T-helper 2 cell (primary cell): ENCODE results near the gene GDI2.
A peak's percentile ranks its signal among the peaks of the same experiment; 100 is the strongest.
"Not testable (repeated sequence)": the region's sequence is repeated elsewhere in the genome, so short reads cannot be mapped to it uniquely, and the experiment has no call there.

Experiments used
- DNase-seq, 5 experiments: peaks; one replicate each; pipeline versions ENCODE4 v3.0.0 to v3.0.0-alpha.2; 2012 to 2022

Gene GDI2

DNA sequence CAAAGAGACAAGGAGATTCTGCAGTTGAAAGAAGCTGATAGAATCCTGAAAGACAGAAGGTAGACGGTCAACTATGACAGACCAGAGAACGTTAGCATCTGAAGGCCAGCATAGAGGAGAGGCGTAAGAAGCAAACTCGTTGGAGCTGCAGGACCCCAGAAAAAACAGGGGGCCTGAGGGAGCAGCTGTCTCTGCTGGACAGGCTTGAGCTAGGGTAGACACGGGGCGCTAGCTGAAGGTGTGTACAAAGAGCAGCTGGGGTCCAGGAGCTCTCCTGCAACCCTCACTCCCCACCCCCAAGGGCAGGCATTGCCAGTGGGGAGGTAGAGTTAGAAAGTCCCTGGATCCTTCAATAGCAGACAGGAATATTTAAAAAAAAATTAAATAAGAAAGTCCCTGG, 14.6 kb upstream of the GDI2 start:
- DNase-seq: no peak

DNA sequence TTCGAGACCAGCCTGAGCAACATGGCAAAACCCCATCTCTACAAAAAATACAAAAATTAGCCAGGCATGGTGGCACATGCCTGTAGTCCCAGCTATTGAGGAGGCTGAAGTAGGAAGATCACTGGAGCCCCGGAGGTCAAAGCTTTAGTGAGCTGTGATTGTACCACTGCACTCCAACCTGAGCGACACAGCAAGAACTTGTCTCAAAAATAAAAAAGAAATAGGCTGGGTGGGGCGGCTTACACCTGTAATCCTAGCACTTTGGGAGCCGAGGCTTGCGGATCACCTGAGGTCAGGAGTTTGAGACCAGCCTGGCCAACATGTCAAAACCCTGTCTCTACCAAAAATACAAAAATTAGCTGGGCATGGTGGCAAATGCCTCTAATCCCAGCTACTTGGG, 13.3 kb upstream of the GDI2 start:
- not testable (repeated sequence) for DNase-seq

DNA sequence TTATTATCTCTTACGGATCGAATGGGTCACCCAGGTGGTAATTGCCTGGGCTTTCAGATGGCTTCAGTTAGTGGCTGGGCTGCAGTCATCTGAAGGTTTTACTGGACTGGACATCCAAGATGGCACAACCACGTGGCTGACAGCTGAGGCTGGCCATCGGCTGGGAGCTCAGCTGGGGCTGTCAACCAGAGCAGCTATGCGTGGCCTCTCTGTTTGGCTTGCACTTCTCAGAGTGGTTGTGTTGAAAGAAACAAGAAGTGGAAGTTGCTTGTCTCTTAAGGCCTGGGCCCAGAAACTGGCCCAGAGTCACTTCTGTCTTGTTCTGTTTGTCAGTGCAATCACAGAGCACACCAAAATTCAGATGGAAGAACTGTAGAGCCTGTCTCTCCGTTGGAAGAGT, 5.7 kb upstream of the GDI2 start:
- DNase-seq: no peak

- DNase-seq: no peak
Observed at GRCh38 chr10:5818048-5818331, 4.8 kb upstream of the GDI2 start.

- DNase-seq: no peak
Observed at GRCh38 chr10:5817322-5818047, 4.3 kb upstream of the GDI2 start.

GRCh38 chr10:5816170-5816569, 2.9 kb upstream of the GDI2 start:
- peak in 1 of 5 experiments; percentile 35 for DNase-seq

- no peak for DNase-seq
Observed at GRCh38 chr10:5814110-5815107, 1.2 kb upstream of the GDI2 start.

DNA sequence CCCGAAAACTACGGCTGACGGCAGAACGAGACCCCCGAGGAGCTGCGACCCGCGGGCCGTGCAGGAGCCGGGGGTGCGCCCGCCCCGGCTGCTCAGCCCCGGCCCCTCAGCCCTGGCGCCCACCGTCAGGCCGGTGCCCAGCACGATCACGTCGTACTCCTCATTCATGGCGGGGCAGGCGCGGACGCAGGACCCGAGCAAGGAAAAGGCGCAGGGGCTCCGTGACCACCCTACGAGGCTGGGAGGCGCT, 218 bp downstream of the GDI2 start:
- no peak for DNase-seq

DNA sequence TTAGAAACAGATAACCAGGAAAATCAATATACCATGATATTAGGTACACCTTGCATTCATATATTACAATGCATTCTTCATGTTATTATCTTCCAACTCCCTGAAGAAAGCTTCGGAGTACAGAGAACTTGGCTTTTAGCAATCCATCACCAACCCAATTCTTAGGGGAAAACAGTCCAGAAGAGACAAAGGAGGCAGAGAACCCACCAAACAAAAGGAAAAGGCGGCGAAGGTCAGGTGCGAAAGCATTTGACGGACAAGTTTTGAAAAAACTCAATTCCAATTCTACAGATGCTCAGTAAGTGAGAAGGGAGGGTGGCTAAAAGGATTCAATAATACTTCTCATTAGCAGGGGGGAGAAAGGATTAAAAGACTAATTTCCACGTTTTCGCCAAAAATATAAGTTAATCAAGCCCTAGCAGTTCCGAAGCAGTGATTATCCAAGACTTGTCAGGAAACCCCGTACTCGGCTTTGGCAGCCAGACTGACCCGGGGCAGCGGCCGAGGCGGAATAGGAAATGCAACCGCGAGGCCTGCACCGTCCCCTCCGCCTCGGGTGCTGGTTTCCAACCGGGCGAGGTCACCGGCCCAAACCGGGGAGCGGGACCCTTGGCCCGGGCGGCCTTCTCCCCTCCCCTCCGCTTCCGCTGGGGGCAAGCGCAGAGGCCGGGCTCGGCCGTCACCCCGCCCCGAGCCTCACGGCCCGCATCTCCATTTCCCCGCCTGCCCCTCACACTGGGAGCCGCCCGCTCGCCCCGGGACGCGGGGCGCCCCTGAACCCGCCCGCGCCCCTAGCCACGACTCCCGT, 747 bp downstream of the GDI2 start:
- DNase-seq: peak in 4 of 5 experiments; percentile 11 to 54 (median 21)

GRCh38 chr10:5811387-5811821, 1.8 kb downstream of the GDI2 start:
- DNase-seq: peak in 1 of 5 experiments; percentile 58

- DNase-seq: no peak
Observed at GRCh38 chr10:5810225-5810624, 3.0 kb downstream of the GDI2 start.

DNA sequence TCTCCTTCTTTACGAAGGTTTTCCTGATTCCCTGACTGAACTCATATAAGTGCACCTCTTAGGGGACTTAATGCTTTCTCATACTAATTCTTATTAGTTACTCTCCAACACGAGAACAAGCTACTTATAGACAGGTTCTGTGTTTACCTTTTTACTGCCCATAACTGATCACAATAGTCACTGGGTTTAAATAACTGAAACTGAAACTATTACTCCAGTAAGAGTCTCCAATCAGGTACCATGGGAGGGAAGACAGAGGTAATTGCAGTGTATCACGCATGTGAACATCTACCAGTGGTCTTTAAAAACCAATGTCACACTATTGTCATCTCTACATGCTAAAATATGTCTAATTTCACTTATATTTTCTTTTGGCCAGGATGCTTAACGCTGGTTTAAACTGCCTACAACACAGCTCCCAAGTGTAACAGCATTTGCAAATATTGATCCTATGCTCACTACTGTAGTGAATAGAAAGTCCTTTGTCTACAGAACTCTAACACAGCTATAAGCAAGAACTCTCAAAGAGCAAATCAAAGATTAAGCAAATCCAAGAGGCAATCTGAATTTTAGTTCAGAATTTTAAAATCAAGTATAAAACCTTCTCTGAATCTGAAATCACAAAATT, 3.6 kb downstream of the GDI2 start:
- DNase-seq: peak in 1 of 5 experiments; percentile 44

DNA sequence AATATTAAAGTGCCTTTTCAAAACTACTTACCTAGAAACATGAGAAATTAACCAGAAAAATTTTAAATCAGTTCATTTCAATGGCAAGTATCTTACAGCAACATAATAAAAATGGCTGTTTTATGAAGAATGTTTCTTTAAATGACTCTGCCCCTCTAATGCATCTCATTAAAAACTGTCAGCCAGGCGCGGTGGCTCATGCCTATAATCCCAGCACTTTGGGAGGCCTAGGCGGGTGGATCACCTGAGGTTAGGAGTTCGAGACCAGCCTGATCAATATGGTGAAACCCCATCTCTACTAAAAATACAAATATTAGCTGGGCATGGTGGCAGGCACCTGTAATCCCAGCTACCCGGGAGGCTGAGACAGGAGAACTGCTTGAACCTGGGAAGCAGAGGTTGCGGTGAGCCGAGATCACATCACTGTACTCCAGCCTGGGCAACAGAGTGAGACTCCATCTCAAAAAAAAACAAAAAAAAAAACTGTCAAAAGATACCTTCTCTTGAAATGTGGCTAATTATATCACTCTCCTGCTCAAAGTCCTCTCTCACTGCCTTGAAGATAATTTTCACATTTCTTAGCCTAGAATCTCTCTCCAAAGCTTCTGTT, 4.3 kb downstream of the GDI2 start:
- DNase-seq: not testable (repeated sequence)

DNA sequence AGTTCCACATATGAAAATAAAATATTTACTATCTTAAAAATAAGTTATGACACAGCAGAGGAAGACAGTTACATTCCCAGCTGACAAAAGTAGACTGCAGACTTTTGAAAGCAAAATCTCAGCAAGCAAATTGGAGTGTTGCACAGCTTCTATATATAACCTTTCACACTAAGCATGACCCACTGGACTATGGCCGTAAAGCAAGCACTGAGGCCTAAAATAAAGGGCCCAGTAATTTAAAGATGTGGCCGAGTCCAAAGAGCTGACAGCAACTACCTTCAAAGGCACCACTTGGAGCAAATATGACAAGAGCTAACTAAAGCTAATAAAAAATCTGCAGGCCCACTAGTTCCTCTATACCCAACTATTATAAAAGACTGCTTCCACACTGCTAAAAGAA, 6.5 kb downstream of the GDI2 start:
- DNase-seq: no peak

GRCh38 chr10:5805711-5806110, 7.5 kb downstream of the GDI2 start:
- no peak for DNase-seq

- no peak for DNase-seq
Observed at GRCh38 chr10:5805260-5805659, 8.0 kb downstream of the GDI2 start.

DNA sequence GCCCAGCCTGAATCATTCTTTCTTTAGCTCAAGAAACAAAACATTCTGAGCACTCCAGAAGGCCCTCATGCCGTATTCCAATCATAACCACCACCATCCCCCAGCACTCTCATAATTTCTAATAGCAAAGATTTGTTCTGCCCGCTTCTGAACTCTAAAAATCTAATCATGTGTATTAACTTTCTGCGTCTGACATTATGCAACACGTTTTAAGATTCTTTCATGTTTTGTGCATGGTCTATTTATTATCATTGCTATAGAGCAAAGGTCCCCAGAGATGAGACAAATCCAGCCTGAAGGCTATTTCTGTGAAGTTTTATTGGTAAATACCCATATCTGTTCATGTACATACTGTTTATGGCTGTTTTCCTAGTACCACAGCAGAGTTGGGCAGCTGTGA, 8.8 kb downstream of the GDI2 start:
- no peak for DNase-seq

GRCh38 chr10:5800782-5801181, 12.5 kb downstream of the GDI2 start:
- DNase-seq: no peak

- no peak for DNase-seq
Observed at GRCh38 chr10:5794236-5794635, 19.0 kb downstream of the GDI2 start.

GRCh38 chr10:5789626-5790025, 23.6 kb downstream of the GDI2 start:
- no peak for DNase-seq

GRCh38 chr10:5788969-5789368, 24.3 kb downstream of the GDI2 start:
- DNase-seq: peak in 1 of 5 experiments; percentile 70

DNA sequence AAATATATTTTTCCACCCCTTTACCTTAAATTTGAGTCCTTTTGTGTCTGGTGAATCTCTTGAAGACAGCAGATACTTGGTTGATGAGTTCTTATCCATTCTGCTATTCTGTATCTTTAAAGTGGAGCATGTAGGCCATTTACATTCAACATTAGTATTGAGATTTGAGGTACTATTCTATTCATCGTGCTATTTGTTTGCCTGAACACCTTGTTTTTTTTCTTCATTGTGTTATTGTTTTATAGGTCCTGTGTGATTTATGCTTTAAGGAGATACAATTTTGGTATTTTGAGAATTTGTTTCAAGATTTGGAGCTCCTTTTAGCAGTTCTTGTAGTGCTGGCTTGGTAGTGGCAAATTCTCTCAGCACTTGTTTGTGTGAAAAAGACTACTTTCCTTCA, 29.9 kb downstream of the GDI2 start:
- no peak for DNase-seq

DNA sequence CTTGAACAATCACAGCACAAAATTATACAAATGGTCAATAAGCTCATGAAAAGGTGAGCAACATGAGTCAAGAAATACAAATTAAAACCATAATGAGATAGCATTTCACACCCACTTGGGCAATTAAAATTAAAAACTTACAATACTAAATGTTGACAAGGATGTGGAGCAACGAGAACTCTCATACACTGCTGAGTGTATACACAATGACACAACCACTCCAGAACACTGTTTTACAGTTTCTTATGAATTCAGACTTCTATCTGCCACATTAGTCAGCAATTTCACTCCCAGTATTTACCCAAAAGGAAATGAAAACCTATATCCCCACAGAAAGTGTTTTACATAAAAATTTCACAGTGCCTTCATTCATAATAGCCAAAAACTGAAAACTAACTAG, 31.1 kb downstream of the GDI2 start:
- no peak for DNase-seq
